Frontal cortex (tissue), 4 donors: Measurements from ENCODE around the gene THBD. TPM values are rescaled to one million over a fixed set of nuclear protein-coding genes. Genes with fewer than 3 reads are reported as not detected.

Source experiments
- DNase-seq, 2 donors: peaks; one replicate each; pipeline ENCODE4 v3.0.0; 2012; ENCODE audit warnings: low spot score in 2 of 2
- FAIRE-seq: peaks from 2 replicates; lab custom pipeline; 2012; peaks lifted over from hg19 to GRCh38; lab: Jason Lieb, UNC
- total RNA-seq: library from RNA; depleted of rRNA; stranded (reverse); fragments of >200 nt; gene quantifications from one replicate; pipeline ENCODE4 v1.2.3, GENCODE V29; 2014
- donor health status: control.
- donor health status: control.
- donor health status: control.

Gene THBD
- total RNA-seq, 1 donor from 2014 or later, result 1.2 TPM

DNA sequence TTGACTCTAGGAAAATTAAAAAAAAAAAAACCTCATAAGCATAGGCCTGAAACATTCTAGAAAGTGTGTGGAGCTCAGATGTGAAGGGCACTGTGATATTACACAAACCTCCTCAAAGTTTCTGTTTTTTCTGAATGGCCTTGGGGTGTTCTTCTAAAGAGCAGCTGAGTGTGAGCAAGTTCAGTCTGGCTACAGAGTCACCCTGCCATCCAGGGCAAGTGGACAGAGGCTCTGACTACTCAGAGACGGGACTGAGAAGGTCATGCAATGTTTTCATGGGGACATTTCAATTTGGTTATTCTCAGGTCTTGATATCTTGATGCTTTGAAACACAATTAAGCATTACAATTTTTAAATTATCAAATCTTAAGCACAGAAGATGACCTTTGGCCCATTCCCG, 51.0 kb downstream of the THBD start:
- DNase-seq, result no peak
- FAIRE-seq, result no peak

DNA sequence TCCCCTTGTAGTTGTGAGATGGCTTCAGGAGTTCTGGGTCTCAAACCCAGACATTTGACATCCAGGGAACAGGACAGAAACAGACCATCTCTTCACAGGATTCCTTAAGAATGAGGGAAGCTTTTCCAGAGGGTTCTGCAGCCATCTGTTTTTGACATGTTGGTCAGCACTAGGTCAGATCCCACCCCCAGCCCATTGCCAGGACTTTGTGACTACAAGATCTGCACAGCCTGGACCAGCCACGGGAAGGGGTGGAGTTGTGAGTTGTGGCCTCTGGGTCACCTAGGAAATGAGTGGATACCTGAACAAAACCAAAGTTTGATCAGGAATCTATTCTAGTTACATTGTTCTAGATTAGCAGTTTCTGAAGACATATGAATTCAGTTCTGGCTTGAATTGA, 53.5 kb downstream of the THBD start:
- DNase-seq (no peak), FAIRE-seq (no peak)

Other genes starting within 250 kb of the THBD start
- 0.41 TPM for gene SSTR4, start 14.4 kb downstream of the THBD start, total RNA-seq
- gene CD93, start 36.7 kb upstream of the THBD start, total RNA-seq, result 10.6 TPM